Adrenal gland (tissue), 5 donors: Measurements from ENCODE around the gene ZNF888.

ENCODE experiments used
- CTCF ChIP-seq, 6 experiments: fragments of 450-650 bp in 4 of 6; fragments of 200-600 bp in 2 of 6; sonication (generic) in 1 of 6; IDR thresholded peaks; 1 replicate in 5 of 6; 2 replicates in 1 of 6; pipeline versions ENCODE4 v1.5.1 to v1.8.0; 2016 to 2021; ENCODE audit warnings: antibody characterized with exemption in 6 of 6, mild to moderate bottlenecking in 2 of 6, moderate library complexity in 1 of 6
- POLR2A ChIP-seq, 2 donors: fragments of 450-650 bp; IDR thresholded peaks; one replicate each; pipeline ENCODE4 v1.6.1; 2017; ENCODE audit warnings: antibody characterized with exemption in 2 of 2, mild to moderate bottlenecking in 2 of 2, moderate library complexity in 1 of 2
- donor health status: DM: no; HTN: no; CAD: no.

GRCh38 chr19:52897138-52897935 lies 25.9 kb downstream of the ZNF888 start, which contains the start of gene ZNF320:
- TF ChIP-seq CTCF (IDR thresholded peaks at IDR 0.05) (peak in 1 of 6 experiments; percentile 4), POLR2A (IDR thresholded peaks at IDR 0.05) (peak; percentile 59 to 88)
